Activated CD8-positive, alpha-beta T cell treated with anti-CD3 and anti-CD28 coated beads, Interleukin-2, amount 10 ng/mL, durations not matched to agents 7 days and 5 days (primary cell): ENCODE results near the gene FHAD1. TPM values are rescaled to one million over a fixed set of nuclear protein-coding genes. Genes with fewer than 3 reads are reported as not detected.

Source experiments
- ATAC-seq: fragments of 150-1000 bp; cut with Tn5 transposase; one replicate; pipeline ENCODE4 v1.10.0; 2021; ENCODE audit warnings: moderate library complexity
- CTCF ChIA-PET: fragments of 350-600 bp; sonication (Branson Sonifier 250); formaldehyde crosslinking; loops from one replicate; lab custom pipeline; 2021; ENCODE audit warnings: antibody characterized with exemption; lab: Charles Lee
- POLR2A ChIA-PET: fragments of 350-600 bp; sonication (Branson Sonifier 250); formaldehyde crosslinking; loops from one replicate; lab custom pipeline; 2021; ENCODE audit warnings: antibody characterized with exemption; lab: Charles Lee
- DNase-seq: peaks from one replicate; pipeline ENCODE4 v3.0.0-alpha.2; 2020
- H3K27ac Mint-ChIP-seq: one replicate; pipeline ENCODE4 v1.8.0; 2021; ENCODE audit warnings: mild to moderate bottlenecking, mixed read lengths
- H3K27me3 Mint-ChIP-seq: one replicate; pipeline ENCODE4 v1.8.0; 2021; ENCODE audit warnings: low read depth, mixed read lengths
- H3K36me3 Mint-ChIP-seq: one replicate; pipeline ENCODE4 v1.8.0; 2021; ENCODE audit warnings: low read depth, mixed read lengths
- H3K4me1 Mint-ChIP-seq: one replicate; pipeline ENCODE4 v1.8.0; 2021; ENCODE audit warnings: low read depth, mixed read lengths
- H3K4me3 Mint-ChIP-seq: one replicate; pipeline ENCODE4 v1.8.0; 2021; ENCODE audit warnings: mild to moderate bottlenecking, mixed read lengths
- H3K9me3 Mint-ChIP-seq: one replicate; pipeline ENCODE4 v1.8.0; 2022; ENCODE audit warnings: mixed read lengths; ENCODE audit not compliant: insufficient read depth
- total RNA-seq, 2 experiments: library from RNA; stranded (reverse); gene quantifications; one replicate each; pipeline ENCODE4 v1.2.3, GENCODE V29; 2021

The FHAD1 gene
- total RNA-seq, 2 experiments from 2014 or later = 0.21 to 0.55 TPM

- no peaks in the 10 kb centered on the region for H3K9me3 Mint-ChIP-seq
- peaks cover 60% of the 10 kb centered on the region for H3K4me1 Mint-ChIP-seq
- DNase-seq (peak; percentile 52), ATAC-seq (no peak)
- H3K27me3 Mint-ChIP-seq = peaks cover 17% of the 10 kb centered on the region
- H3K27ac Mint-ChIP-seq = peak overlapping the region; percentile 18
- peak overlapping the region; percentile 89 for H3K4me3 Mint-ChIP-seq
- ChIA-PET POLR2A (no interaction called here), CTCF (interaction anchor here (1.0 to 1.9 kb wide), 5 partner anchors 20 to 92 kb away, joined by 3 to 12 read pairs (median 5); no protein-coding TSS in a partner anchor)
- peaks cover 44% of the 10 kb centered on the region for H3K36me3 Mint-ChIP-seq
Measured at GRCh38 chr1:15412175-15412800, 165.3 kb downstream of the FHAD1 start.

GRCh38 chr1:15412843-15413242, 165.8 kb downstream of the FHAD1 start:
- DNase-seq (no peak), ATAC-seq (no peak)
- H3K36me3 Mint-ChIP-seq = peaks cover 44% of the 10 kb centered on the region
- H3K27me3 Mint-ChIP-seq = peaks cover 12% of the 10 kb centered on the region
- ChIA-PET CTCF (interaction anchor here (1.0 to 1.9 kb wide), 4 partner anchors 19 to 93 kb away, joined by 3 to 12 read pairs (median 5); no protein-coding TSS in a partner anchor), POLR2A (no interaction called here)
- peak overlapping the region; percentile 18 for H3K27ac Mint-ChIP-seq
- no peak overlapping the region for H3K4me3 Mint-ChIP-seq
- no peaks in the 10 kb centered on the region for H3K9me3 Mint-ChIP-seq
- peaks cover 66% of the 10 kb centered on the region for H3K4me1 Mint-ChIP-seq

GRCh38 chr1:15413563-15414444, 166.8 kb downstream of the FHAD1 start:
- no peaks in the 10 kb centered on the region for H3K9me3 Mint-ChIP-seq
- no peak for ATAC-seq

GRCh38 chr1:15414445-15414983, 167.5 kb downstream of the FHAD1 start:
- peaks cover 67% of the 10 kb centered on the region for H3K4me1 Mint-ChIP-seq

More at GRCh38 chr1:15413563-15414444, 166.8 kb downstream of the FHAD1 start:
- no peak for DNase-seq
- Mint-ChIP-seq H3K4me1 (peaks cover 71% of the 10 kb centered on the region), H3K27me3 (peaks cover 5% of the 10 kb centered on the region), H3K4me3 (no peak overlapping the region), H3K27ac (peak overlapping the region; percentile 64), H3K36me3 (peaks cover 47% of the 10 kb centered on the region)
- CTCF ChIA-PET = interaction anchor here (0.7 kb wide), 1 partner anchor 17 kb away, joined by 3 read pairs; no protein-coding TSS in a partner anchor
- POLR2A ChIA-PET = no interaction called here

GRCh38 chr1:15417059-15417934, 170.3 kb downstream of the FHAD1 start:
- POLR2A ChIA-PET = interaction anchor here (0.5 kb wide), 1 partner anchor 81 kb away, joined by 5 read pairs; no protein-coding TSS in a partner anchor
- H3K4me1 Mint-ChIP-seq = peaks cover 55% of the 10 kb centered on the region
- CTCF ChIA-PET = interaction anchor here (0.7 to 3.6 kb wide), 4 partner anchors 9 to 94 kb away, joined by 3 to 13 read pairs (median 8); no protein-coding TSS in a partner anchor
- peak overlapping the region; percentile 62 for H3K27ac Mint-ChIP-seq
- peaks cover 50% of the 10 kb centered on the region for H3K36me3 Mint-ChIP-seq
- DNase-seq = peak; percentile 64
- H3K4me3 Mint-ChIP-seq = peak overlapping the region; percentile 43
- ATAC-seq = peak; percentile 64
- no peaks in the 10 kb centered on the region for H3K27me3 Mint-ChIP-seq
- no peaks in the 10 kb centered on the region for H3K9me3 Mint-ChIP-seq

More at GRCh38 chr1:15414445-15414983, 167.5 kb downstream of the FHAD1 start:
- POLR2A ChIA-PET = no interaction called here
- Mint-ChIP-seq H3K4me3 (no peak overlapping the region), H3K27me3 (no peaks in the 10 kb centered on the region), H3K36me3 (peaks cover 47% of the 10 kb centered on the region), H3K27ac (no peak overlapping the region), H3K9me3 (no peaks in the 10 kb centered on the region)
- ATAC-seq (no peak), DNase-seq (no peak)
- CTCF ChIA-PET = interaction anchor here (0.7 to 1.5 kb wide), 2 partner anchors 16 to 91 kb away, joined by 3 to 4 read pairs; no protein-coding TSS in a partner anchor

- DNase-seq (no peak), ATAC-seq (no peak)
- Mint-ChIP-seq H3K36me3 (peaks cover 39% of the 10 kb centered on the region), H3K9me3 (no peaks in the 10 kb centered on the region), H3K4me3 (no peak overlapping the region), H3K27ac (no peak overlapping the region), H3K4me1 (peaks cover 49% of the 10 kb centered on the region), H3K27me3 (no peaks in the 10 kb centered on the region)
- CTCF ChIA-PET = interaction anchor here (0.7 to 3.6 kb wide), 2 partner anchors 13 to 96 kb away, joined by 3 to 13 read pairs; no protein-coding TSS in a partner anchor
- POLR2A ChIA-PET = no interaction called here
Measured at GRCh38 chr1:15418806-15419515, 171.9 kb downstream of the FHAD1 start.

GRCh38 chr1:15420853-15421465, 173.9 kb downstream of the FHAD1 start:
- H3K27ac Mint-ChIP-seq = no peak overlapping the region
- H3K4me3 Mint-ChIP-seq = no peak overlapping the region
- ChIA-PET POLR2A (no interaction called here), CTCF (interaction anchor here (1.5 kb wide), 1 partner anchor 10 kb away, joined by 7 read pairs; no protein-coding TSS in a partner anchor)
- peaks cover 25% of the 10 kb centered on the region for H3K36me3 Mint-ChIP-seq
- H3K4me1 Mint-ChIP-seq = peaks cover 43% of the 10 kb centered on the region
- no peak for ATAC-seq
- no peak for DNase-seq
- no peaks in the 10 kb centered on the region for H3K27me3 Mint-ChIP-seq
- H3K9me3 Mint-ChIP-seq = no peaks in the 10 kb centered on the region

GRCh38 chr1:15422871-15423270, 175.8 kb downstream of the FHAD1 start:
- H3K27me3 Mint-ChIP-seq = no peaks in the 10 kb centered on the region
- ChIA-PET POLR2A (no interaction called here), CTCF (interaction anchor here (1.1 to 3.7 kb wide), 3 partner anchors 9 to 100 kb away, joined by 3 to 12 read pairs (median 5); no protein-coding TSS in a partner anchor)
- no peak overlapping the region for H3K4me3 Mint-ChIP-seq
- DNase-seq (no peak), ATAC-seq (no peak)
- no peaks in the 10 kb centered on the region for H3K9me3 Mint-ChIP-seq
- peaks cover 31% of the 10 kb centered on the region for H3K4me1 Mint-ChIP-seq
- peaks cover 31% of the 10 kb centered on the region for H3K36me3 Mint-ChIP-seq
- H3K27ac Mint-ChIP-seq = no peak overlapping the region

- Mint-ChIP-seq H3K4me1 (peaks cover 29% of the 10 kb centered on the region), H3K36me3 (peaks cover 31% of the 10 kb centered on the region), H3K9me3 (no peaks in the 10 kb centered on the region), H3K27me3 (no peaks in the 10 kb centered on the region), H3K4me3 (no peak overlapping the region), H3K27ac (no peak overlapping the region)
- POLR2A ChIA-PET = no interaction called here
- CTCF ChIA-PET = interaction anchor here (1.1 to 3.7 kb wide), 2 partner anchors 8 to 100 kb away, joined by 3 to 12 read pairs; no protein-coding TSS in a partner anchor
- DNase-seq = no peak
- no peak for ATAC-seq
Measured at GRCh38 chr1:15423355-15424077, 176.5 kb downstream of the FHAD1 start.
